Measurements from ENCODE around the gene P2RY6. TPM values are rescaled to one million over a fixed set of nuclear protein-coding genes. Genes with fewer than 3 reads are reported as not detected.

Gene P2RY6
- total and polyA plus RNA-seq, 12 donors = 0.83 to 13.0 (median 1.8) TPM

DNA sequence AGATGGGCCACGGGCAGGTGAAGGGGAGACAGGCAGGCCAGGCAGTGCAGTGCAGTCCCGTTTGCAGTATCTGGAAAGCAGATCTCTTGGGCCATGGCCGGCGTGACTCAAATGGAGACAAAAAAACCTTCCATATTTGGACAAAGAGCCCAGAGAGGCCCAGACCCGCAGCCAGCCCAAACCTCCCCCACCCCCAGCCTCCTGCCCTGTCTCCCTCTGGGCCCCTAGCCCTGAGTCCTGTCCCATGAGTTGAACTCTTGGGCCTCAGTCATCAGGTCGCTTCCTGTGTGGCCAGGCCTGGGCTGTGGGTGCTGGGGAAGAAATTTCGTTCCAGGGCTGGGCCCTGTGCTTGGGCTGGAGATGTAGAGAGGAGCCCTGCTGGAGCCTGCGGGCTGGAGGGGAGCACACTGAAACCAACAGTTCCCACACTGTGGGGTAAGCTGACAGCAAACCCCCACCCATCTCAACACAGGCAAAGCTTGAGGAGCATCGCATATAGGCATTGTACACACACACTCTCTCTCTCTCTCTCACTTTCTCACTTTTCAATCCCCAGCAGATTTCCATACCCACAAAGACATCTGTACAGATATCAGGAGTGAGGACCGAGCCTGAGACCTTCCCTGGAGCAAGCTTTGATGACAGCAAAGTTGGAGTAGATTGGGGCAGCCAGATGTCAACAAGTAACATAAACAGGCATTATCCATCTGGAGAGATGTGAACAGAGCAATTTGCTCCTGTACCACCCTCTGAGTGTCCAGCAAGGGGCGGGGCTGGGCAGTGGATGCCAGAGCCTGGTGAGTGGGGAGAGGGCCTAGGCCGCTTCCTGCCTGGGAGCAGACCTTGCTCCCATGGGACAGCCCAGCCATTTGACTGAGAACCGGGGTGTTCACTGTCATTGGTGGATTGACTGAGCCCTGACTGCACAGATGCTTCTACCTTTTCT lies 53.2 kb downstream of the P2RY6 start:
- DNase-seq = peak in 1 of 2 donors; percentile 56
- 66 to 67% methylated on average over 13 of the region's 13 CpGs for WGBS, 2 donors
- TF ChIP-seq, protein P1, sequence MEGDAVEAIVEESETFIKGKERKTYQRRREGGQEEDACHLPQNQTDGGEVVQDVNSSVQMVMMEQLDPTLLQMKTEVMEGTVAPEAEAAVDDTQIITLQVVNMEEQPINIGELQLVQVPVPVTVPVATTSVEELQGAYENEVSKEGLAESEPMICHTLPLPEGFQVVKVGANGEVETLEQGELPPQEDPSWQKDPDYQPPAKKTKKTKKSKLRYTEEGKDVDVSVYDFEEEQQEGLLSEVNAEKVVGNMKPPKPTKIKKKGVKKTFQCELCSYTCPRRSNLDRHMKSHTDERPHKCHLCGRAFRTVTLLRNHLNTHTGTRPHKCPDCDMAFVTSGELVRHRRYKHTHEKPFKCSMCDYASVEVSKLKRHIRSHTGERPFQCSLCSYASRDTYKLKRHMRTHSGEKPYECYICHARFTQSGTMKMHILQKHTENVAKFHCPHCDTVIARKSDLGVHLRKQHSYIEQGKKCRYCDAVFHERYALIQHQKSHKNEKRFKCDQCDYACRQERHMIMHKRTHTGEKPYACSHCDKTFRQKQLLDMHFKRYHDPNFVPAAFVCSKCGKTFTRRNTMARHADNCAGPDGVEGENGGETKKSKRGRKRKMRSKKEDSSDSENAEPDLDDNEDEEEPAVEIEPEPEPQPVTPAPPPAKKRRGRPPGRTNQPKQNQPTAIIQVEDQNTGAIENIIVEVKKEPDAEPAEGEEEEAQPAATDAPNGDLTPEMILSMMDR (IDR thresholded peaks at IDR 0.05) = no peak

DNA sequence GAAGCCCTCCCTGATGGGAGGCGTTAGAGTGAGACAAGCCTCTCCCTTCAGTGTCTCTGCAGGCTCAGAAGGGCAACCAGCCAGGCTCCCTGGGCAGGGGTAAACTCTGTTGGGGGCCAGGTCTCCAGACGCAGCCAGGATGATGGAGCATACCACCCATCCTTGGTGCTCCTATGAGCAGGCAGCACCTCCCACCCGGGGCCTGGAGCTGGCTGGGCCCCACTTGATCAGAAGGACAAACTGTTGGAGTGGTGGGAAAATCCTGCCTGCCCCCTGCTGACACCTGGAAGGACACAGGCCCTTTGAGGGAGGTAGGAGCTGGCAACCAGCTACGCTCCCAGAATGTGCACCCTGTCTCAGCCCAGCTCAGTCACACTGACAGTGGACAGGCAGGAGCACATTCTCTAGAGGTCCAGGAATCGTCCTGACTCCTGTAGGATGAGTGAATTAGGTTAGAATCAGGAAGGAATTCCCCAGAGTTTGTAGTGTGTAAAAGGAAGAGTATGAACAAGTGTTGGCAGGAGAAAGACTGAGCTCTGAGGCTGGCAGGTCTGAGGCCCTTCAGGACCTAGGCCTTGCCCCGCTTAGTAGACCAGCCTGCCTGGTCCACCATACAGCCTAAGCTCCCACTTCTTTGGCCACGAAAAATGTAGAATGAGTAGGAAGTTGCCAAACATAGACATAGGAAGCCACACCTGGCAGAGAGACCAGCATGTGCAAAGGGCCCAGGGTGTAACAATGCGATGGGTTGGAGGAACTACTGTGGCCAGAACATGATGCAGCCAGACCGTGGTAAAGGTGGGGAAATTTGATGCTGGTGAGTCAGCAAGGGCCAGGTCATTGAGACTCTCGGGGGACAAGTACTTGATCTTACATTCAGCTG lies 55.0 kb downstream of the P2RY6 start:
- intact Hi-C loops (cut with DNase I) = no loop called here
- peaks cover 0 to 13% (median 0%) of the 10 kb centered on the region in 9 donors for H3K36me3 ChIP-seq
- WGBS, 2 donors = 54 to 57% methylated on average over 10 of the region's 10 CpGs
- H3K9me3 ChIP-seq = no peaks in the 10 kb centered on the region
- H3K27ac ChIP-seq = peak overlapping the region in 9 of 10 donors; percentile 31 to 100 (median 91)
- no peaks in the 10 kb centered on the region for H3K27me3 ChIP-seq
- no peak for DNase-seq
- TF ChIP-seq, protein P1 (IDR thresholded peaks at IDR 0.05) = peak in 1 of 9 donors; percentile 17
- no peak overlapping the region for H3K4me3 ChIP-seq
- peaks cover 54 to 99% (median 93%) of the 10 kb centered on the region in 9 donors for H3K4me1 ChIP-seq
- no peak for ATAC-seq

More for the DNA sequence above, 53.2 kb downstream of the P2RY6 start:
- Histone ChIP-seq H3K4me1 (peaks cover 56 to 100% (median 94%) of the 10 kb centered on the region in 9 donors), H3K27me3 (no peaks in the 10 kb centered on the region), H3K4me3 (no peak overlapping the region), H3K36me3 (peaks cover 0 to 13% (median 0%) of the 10 kb centered on the region in 9 donors), H3K9me3 (no peaks in the 10 kb centered on the region), H3K27ac (peak overlapping the region; percentile 24 to 100 (median 90))
- ATAC-seq = peak in 5 of 8 donors; percentile 10 to 30 (median 16)
- intact Hi-C loops (cut with DNase I) = no loop called here

DNA sequence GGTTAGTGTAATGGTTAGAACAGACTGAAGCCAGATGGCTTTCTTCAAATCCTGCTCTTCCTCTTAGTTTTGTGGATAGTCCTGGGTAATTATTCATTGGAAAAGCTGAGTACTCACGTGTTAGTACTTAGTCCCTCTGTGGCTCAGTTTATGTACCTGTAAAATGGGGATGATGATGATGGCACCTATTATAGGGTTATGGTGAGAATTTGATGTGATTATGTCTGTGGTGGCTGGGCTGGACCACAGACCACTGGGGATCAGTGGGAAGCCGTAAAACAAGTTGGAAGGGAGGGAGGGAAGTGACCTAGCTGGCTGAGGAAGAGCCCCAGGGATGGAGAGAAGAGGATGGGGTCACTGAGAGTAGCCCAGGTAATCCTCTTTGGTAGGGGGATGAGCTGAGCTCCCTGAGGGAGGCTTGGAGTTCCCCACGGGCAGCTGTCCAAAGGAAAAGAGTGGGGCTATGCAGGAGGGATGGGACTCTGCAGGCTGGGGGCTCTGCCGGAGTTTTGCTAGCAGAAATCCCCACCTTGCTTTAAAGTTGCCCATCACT lies 55.8 kb downstream of the P2RY6 start:
- peaks cover 0 to 13% (median 0%) of the 10 kb centered on the region in 9 donors for H3K36me3 ChIP-seq
- intact Hi-C loops (cut with DNase I) = no loop called here
- WGBS, 2 donors = 63 to 78% methylated on average over 4 of the region's 4 CpGs
- H3K27me3 ChIP-seq = no peaks in the 10 kb centered on the region
- TF ChIP-seq, protein P1 (IDR thresholded peaks at IDR 0.05) = no peak
- H3K9me3 ChIP-seq = no peaks in the 10 kb centered on the region
- H3K27ac ChIP-seq = peak overlapping the region in 6 of 10 donors; percentile 31 to 100 (median 88)
- peaks cover 49 to 98% (median 92%) of the 10 kb centered on the region in 9 donors for H3K4me1 ChIP-seq
- H3K4me3 ChIP-seq = no peak overlapping the region
- DNase-seq = no peak
- no peak for ATAC-seq

Measured in heart right ventricle (tissue), 16 donors.